ENCODE results near the gene BABAM1.

The BABAM1 gene

DNA sequence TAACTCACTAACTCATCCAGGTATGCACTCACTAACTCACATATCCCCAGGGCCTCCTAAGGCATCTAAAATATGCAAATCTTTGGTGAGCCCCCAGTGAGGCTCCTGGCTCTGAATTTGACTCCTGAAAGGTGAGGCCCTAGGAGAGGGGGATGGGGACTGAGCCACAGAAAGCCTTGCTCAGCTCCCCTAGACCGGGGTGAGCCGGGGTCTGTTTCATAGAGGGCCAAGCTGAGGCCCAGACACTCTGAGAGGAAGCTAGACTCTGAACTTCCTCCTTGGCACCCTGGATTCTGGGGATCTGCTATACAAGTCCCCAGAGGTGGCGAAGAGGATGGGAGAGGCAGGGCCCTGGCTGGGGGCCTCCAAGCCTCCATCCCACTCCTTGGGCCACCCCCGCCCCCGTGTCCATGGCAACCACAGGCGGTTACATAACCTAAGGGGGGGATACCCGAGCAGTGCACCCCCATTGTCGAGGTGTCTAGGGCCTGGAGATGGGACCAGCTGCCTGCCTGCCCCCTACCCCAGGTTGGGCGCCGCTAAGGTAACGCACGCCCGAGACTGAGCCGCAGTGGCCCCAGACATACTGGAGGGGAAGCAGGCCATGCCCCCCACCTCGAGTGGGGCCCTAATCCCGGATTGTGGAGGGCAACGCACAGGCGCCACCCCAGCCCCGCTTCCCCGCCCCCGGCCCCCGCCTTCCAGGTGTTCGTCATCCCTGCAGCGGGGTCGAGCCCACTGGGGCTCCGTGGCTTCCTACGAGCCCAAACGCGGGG lies 35.3 kb downstream of the BABAM1 start:
- peak in 42 of 56 donors; percentile 12 to 74 (median 41) for DNase-seq

DNA sequence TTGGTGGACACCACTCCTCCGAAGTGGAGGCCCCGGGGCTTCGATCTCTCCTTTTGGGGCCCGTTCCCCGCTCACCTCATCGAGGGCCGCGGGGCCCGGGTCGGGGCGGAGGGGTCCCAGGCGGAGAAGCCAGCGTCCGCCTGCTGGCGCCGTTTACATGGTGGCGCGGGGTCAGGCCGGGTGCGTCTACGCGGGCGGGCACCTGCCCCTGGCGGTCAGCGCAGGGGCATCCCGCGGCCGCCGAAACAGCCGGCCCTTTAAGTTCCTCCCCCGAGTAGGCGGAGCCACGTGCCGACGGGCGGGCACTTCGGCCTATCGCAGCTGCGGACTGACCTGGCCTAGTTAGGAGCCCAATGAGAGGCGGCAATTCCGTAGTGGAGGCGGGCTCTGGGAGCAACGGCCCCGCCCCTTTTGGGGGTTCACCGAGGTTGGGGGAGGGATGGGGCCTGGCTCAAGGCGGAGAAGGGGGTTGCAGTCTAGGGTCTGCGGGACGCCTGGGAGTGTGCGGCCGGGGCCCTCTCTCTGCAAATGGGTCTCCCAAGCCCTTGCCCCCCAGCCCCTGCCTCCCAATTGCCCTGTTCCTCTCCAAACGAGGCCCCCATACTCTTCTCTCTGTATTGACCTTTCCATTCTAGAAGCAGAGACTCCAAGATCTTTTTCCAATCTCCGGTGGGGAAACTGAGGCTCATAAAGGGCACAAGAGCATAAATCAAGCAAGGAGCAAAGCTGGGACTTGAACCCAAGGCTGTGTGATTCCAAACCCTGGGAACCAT lies 36.1 kb downstream of the BABAM1 start, which contains the start of gene ABHD8:
Gene ABHD8 (minus strand): TSS at position 259 of the 773 bp plus-strand sequence. CDS start 1,809 bp downstream, outside the sequence.
- peak; percentile 13 to 97 (median 85) for DNase-seq

DNA sequence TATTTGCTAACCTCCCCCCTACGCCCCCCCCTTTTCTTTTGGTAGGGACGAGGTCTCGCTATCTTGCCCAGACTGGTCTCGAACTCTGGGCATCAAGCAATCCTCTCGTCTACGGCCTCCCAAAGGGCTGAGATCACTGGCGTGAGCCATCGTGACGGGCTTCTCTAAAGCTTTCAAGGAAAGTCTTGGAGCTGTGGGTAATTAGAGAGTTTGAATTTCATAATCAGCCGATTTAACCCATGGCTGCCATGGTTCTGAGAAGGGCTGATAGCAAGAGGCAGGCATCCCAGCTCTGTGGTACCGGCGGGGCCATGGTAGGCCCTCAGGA lies 36.7 kb downstream of the BABAM1 start:
- peak in 1 of 56 donors; percentile 18 for DNase-seq

DNA sequence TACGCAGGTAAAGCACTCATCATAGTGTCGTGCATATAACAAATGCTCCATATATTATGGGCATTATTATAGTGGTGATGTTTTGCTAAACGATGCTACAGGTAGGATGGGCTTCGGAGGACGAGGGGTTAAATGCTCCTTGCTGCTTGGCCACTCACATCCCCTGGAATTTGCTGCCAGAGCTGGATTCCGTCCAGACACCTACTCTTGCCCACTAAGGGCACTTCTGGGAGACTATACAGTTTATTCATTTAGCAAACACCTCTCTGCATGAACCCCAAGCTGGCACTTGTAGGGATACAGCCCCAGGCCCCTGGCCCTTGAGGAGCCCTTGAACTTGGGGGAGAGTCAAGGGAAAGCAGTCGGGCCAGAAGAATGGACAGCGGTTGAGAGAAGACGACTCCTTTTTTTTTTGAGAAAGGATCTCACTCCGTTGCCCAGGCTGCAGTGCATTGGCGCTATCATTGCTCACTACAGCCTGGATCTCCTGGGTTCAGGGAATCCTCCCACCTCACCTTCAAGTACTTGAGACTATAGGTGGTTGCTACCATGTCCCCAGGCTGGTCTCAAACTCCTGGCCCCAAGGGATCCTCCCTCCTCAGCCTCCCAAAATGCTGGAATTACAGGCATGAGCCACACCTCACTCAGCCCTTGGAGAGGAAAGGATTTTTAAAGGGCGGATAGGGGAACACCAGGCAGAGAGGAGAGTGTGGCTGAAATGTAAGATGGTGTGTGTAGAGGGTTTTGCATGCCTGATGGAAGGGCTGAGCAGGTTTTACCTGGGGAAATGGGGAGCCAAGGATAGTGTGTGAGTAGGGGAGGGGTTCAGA lies 37.4 kb downstream of the BABAM1 start:
- peak in 5 of 56 donors; percentile 10 to 41 (median 17) for DNase-seq

DNA sequence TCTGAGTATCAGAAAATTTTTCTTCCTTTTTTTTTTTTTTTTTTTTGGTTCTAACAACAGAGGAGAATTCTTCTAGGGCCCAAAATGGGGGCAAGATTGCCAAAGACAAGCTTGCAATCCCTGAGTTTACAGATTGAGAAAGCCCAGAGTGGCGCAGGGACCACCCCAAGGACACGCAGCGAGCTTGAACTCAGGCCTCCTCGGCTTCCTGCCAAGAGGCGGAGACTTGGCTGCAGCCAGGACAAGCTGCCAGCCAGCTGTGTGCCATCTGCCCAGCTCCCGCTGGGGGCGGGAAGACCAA lies 37.9 kb downstream of the BABAM1 start:
- DNase-seq = no peak

DNA sequence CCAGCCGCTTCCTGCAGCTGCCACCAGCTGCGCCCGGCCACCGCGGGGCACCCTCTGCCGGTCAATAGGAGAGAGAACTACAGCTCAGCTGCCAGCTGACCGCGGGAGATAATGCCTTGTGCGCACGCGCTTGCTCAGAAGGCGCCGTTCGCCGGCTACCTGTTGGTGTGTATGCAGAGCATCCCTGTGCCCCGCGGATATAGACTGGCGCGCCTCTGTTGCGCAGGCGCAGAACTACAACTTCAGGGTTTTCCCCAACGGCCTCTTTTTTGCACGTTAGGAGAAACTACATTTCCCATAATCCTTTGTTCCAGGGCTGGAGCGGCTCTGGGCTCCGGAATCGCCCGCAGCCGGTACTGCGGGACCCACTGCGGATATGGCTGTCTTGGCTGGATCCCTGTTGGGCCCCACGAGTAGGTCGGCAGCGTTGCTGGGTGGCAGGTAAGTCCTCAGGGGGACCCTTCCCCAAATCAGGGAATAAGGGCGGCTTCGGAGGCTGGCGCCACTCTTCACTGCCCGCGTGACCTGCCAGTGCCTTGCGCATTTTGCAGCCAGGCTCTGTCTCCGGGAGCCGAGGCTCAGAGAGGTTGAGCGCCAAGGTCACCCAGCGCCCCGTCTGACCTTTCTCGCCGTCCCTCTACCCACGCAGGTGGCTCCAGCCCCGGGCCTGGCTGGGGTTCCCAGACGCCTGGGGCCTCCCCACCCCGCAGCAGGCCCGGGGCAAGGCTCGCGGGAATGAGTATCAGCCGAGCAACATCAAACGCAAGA lies 38.5 kb downstream of the BABAM1 start, which contains the start of gene MRPL34:
Gene MRPL34 (plus strand): TSS at position 356 of the 768 bp plus-strand sequence. CDS start 21 bp downstream, at position 377.
- peak; percentile 57 to 99 (median 94) for DNase-seq

DNA sequence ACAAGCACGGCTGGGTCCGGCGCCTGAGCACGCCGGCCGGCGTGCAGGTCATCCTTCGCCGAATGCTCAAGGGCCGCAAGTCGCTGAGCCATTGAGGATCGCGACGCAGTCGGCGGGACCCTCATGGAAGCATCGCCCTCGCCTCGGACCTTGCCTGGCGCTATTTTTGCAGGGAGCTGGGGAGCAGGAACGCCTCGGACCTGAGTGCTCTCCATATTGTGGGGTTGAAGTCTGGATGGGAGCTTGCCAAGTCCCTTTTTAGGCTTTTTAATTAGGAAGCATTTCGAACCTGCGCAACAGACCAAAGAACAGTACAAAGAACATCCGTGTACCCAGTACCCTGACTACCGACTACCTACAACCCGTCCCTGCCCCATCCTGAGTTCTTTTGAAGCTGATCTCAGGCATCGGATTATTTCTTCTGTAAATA lies 39.1 kb downstream of the BABAM1 start:
- peak in 2 of 56 donors; percentile 50 to 61 for DNase-seq

DNA sequence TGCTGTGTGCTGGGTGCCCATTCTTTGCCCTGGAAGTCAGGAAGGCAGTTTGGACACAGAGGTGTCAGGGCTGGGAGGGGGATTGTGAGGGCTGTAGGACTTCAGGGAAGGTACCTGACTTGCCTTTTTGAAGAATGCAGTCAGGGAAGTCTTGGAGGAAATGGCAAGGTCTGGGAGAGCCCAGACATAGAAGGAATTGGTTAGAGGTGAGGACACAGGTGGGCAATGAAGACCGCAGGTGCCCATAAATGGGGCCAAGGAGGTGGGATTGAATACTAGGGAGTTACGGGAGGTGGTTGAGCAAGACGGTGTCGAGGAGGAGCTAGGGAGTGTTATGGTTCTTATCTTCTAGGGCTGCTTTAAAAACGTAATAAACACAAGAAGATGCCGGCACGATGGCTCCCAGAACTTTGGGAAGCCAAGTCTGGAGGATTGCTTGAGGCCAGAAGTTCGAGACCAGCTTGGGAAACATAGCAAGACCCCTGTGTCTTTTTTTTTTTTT lies 40.7 kb downstream of the BABAM1 start:
- DNase-seq = no peak

DNA sequence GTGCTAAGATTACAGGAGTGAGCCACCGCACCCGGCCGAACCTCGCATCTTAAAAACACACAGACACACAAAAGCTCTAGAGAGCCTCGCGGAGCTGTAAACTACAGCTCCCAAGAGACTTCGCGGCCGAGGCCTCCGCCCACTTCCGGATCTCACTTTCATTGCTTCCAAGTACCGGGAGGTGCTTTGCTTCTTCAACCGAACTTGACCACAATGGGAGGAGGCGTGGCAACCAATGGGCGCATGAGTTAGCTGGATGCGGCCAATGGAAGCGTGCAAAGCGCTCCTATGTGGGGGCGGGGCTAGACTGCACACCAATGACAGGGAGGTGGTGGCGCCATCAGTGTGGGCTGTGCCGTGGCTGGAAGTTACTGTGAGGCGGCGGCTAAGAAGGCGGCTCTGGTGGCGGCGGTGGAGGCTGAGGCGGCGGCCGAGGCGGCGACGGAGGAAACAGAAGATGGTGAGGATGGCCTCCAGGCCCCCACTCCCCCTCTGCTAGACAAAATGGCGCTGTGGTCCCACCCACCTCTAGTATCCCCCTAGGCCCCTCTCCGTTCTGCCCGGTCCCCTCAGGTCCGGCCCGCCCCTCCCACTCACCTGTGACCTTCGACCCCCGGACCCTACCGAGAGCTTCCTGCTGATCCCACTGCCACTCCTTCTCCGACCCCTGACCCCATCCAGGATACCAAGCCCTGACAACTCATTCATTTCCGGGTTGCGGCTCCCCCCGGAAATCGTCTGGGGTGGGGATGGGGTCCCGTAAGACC lies 42.1 kb downstream of the BABAM1 start, which contains the start of gene DDA1:
Gene DDA1 (plus strand): TSS at position 366 of the 767 bp plus-strand sequence. CDS start 92 bp downstream, at position 458.
- peak; percentile 82 to 100 (median 99) for DNase-seq

DNA sequence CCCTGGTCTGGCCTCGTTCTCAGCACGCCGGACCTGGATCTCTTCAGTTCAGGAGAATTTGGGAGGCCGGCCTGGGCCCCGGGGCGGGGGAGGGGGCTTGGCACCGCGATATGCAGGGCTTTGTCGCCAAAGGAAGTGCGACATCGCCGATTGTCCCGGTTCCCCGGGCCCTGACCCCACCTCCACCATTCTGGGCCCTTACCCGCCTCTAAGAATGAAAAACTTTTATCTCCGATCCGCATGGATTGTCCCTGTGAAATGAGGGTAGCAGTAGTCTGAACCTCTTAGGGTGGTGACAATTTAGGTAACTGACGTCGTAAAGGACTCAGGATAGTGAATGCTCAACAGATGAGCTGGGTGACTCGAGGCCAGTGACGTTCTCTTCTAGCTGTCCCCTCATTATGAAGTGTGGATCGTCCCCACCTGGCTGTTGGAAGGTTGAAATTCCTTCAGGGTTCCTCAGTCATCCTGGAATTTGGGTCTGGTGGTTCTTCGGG lies 42.8 kb downstream of the BABAM1 start:
- DNase-seq = peak in 4 of 56 donors; percentile 42 to 51 (median 46)

DNA sequence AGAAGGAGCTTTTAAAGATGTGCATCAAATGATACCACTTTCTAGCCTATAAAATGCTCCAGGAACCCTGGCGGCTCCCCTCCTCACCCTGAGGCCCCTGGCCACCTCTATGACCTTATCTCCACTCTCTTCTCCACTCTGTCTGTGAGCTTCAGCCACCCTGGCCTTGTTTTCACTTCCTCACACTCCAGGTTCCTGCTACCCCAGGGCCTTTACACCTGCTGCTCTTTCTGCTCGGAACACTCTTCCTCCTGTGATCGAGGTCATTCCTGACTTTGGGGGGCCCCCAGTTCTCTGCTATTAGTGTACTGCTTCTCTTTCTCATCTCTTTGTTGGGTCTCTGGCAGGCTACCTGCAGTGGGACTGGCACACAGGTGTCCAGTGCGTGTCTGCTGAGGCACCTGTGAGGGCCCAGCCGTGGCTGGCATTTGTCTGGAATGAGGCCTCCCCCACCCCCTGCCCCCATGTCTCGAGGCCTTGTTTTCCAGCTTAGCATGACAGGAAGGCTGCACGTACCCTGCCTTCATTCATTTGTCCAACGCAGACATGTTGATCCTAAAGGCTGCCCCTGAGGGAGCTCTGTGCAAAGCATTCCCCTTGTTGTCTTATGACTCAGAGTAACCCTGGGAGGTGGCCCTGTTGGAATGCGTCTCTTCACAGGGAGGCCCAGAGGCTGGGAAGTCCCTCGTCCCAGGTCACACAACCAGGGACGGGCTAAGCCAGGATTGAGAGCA lies 44.4 kb downstream of the BABAM1 start:
- DNase-seq = no peak

DNA sequence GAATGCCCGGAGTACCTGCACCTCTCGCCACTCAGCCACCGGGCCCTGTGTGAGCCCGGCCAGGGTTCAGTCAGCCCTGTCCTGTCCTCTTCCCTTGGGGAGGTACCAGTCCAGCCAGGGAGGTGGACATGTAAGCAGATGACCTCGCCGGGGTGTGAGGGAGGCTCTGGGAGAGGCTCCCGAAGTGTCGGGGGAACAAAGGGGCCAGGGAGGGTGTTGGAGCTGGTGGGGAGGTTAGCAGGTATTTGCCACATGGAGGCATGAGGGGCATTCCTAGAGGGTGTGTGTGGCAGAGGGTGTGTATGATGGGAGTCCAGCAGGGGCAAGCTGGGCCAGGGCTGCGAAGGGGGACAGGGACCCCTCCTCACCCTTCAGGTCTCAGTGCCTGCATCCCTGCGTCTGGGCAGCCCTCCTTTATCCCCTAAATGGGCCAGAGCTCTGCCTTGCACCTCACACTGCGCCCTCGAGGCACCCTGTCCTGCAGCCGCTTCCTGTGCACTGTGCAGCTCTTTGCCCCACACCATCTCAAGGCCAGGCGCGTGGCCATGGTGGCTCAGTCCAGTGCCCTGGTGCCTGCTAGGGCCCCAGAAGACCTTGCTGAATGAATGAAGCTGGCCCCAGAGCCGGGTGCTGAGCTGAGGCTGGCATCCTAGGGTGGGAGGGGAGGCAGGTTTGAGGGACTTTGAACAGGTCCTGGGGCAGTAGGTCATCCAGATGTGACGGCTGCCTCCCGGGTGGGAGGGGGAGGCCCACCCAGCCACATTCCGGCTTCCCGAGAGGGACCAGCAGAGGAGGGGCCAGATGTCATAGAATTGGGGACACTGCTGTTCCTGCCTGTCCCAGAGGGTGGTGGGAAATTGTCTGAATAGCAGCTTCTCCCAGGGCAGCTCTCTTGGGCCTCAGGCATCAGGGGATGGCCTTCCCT lies 45.2 kb downstream of the BABAM1 start:
- no peak for DNase-seq

DNA sequence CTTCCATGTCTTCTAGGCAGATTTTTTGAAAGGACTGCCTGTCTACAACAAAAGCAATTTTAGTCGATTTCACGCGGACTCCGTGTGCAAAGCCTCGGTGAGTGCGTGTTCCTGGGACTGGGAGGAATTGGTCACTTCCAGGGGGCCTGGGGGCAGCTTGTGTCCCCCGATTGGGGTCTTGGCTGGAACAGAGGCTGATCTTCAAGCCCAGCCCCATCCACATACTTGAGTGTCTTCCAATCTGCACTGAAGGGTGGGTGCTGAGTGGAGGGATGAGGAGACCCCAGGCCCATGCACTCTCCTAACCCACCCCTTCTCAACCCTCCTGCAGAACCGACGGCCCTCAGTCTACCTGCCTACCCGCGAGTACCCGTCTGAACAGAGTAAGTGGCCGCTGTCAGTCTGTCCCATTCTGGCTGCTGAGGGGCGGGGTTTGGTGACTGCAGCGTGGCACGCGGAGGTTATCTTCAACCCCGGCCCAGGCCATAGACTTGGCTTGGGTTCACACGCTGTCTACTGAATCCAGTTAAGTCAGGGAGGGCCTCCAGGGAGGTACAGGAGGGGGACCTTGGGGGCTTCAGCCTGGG lies 46.9 kb downstream of the BABAM1 start:
- no peak for DNase-seq

DNA sequence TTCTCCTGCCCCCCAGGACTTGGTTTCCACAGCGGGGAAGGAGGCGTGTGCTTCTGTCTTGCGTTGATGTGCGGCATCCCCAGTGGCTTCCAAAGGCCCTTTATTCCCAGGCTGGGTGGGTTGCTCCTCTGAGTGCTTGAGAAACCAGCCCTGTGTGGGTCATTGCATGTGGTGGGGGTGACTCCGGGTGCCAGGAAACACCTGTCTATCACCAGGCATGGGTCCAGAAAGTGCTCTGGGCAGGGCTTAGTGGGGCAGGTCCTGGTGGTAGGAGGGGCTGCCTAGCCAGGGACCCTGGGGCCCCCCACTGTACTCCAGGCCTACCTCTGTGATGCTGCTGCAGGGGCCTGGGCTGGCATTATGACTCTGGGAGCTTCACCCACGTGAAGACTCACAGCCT lies 51.7 kb downstream of the BABAM1 start:
- DNase-seq = no peak

DNA sequence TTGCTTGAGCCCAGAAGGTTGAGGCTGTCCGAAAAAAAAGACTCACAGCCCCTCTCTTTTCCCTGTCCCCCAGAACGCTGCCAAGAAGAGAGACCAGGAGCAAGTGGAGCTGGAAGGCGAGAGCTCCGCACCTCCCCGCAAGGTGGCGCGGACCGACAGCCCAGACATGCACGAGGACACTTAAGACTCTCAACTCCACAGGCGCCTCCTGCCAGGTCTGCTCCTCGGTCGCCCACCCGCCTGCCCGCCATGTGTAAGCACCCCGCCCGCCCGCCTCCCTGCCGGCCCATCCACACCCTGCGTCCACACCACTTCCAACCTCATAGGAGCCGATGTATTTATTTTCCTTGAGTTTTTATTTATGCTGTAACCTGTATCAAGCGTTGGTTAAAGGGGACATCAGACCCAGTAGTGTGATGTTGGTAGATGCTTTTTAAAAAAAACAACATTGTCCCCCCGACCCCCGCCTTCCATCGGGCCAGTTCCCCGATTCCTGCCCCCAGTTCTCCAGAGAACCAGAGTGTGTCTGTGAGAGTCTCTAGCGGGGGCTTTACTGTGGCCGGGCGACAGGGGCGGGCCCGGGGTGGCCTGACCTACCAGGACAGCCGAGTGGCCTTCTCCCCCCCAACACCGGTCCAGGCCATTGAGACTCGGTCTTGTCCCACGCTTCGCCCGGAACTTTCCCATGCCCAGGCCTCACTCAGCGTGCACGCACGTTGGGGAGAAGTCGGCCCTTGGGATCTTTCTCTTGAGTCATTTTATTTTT lies 52.4 kb downstream of the BABAM1 start:
- no peak for DNase-seq

DNA sequence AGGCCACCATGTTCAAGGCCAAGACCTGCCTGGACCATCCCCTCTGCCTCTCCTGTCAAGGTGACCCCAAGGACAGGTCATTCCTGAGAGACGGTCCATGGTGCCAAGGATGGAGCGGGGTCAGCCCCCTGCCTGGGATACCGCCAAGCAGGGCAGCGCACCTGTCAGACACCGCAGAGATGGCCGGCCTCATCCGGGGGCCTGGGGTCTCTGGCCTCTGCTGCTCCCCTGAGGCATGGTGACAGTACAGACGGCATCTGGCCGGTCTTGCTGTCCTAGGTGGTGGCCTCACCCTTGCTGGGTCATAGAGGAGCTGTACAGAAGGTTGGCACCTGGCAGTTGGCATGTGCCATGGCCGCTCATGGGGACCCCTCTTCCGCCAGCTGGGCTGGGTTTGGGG lies 53.2 kb downstream of the BABAM1 start:
- DNase-seq = no peak
